ENCODE results near the gene ACO2. TPM values are rescaled to one million over a fixed set of nuclear protein-coding genes. Genes with fewer than 3 reads are reported as not detected.
A peak's percentile ranks its signal among the peaks of the same experiment; 100 is the strongest.

The ACO2 gene
- total RNA-seq, 1 donor from 2014 or later: 69.9 TPM

- H3K9me3 Mint-ChIP-seq: no peaks in the 10 kb centered on the region
- H3K27me3 Mint-ChIP-seq (ENCODE audit: low read depth): no peaks in the 10 kb centered on the region
- H3K4me1 Mint-ChIP-seq: peaks cover 23% of the 10 kb centered on the region
- H3K27ac Mint-ChIP-seq: peak overlapping the region; percentile 99
- H3K36me3 Mint-ChIP-seq: peaks cover 13% of the 10 kb centered on the region
- TF ChIP-seq CTCF (IDR thresholded peaks at IDR 0.05; ENCODE audit: unreplicated experiment): no peak
- peak overlapping the region; percentile 84 for H3K4me3 Mint-ChIP-seq
- no peak for DNase-seq (ENCODE audit: low spot score in 2 of 2, unreplicated experiment in 2 of 2)
These were observed 418 bp downstream of the ACO2 start for GRCh38 chr22:41469218-41469851.

- H3K4me3 Mint-ChIP-seq: peak overlapping the region; percentile 84
- no peaks in the 10 kb centered on the region for H3K9me3 Mint-ChIP-seq
These were observed 2.0 kb downstream of the ACO2 start for GRCh38 chr22:41470886-41471285.

GRCh38 chr22:41471568-41471967, 2.7 kb downstream of the ACO2 start:
- no peak for DNase-seq (ENCODE audit: low spot score in 2 of 2, unreplicated experiment in 2 of 2)

More at GRCh38 chr22:41470886-41471285, 2.0 kb downstream of the ACO2 start:
- no peak for DNase-seq (ENCODE audit: low spot score in 2 of 2, unreplicated experiment in 2 of 2)
- Mint-ChIP-seq H3K4me1 (peaks cover 23% of the 10 kb centered on the region), H3K27ac (peak overlapping the region; percentile 30), H3K36me3 (peaks cover 6% of the 10 kb centered on the region), H3K27me3 (ENCODE audit: low read depth) (no peaks in the 10 kb centered on the region)
- TF ChIP-seq CTCF (IDR thresholded peaks at IDR 0.05; ENCODE audit: unreplicated experiment): no peak

GRCh38 chr22:41474872-41475451, 6.0 kb downstream of the ACO2 start:
- H3K4me3 Mint-ChIP-seq: no peak overlapping the region
- no peaks in the 10 kb centered on the region for H3K27me3 Mint-ChIP-seq (ENCODE audit: low read depth)
- H3K27ac Mint-ChIP-seq: no peak overlapping the region
- peaks cover 8% of the 10 kb centered on the region for H3K4me1 Mint-ChIP-seq
- DNase-seq (ENCODE audit: low spot score in 2 of 2, unreplicated experiment in 2 of 2): no peak
- no peaks in the 10 kb centered on the region for H3K9me3 Mint-ChIP-seq
- H3K36me3 Mint-ChIP-seq: no peaks in the 10 kb centered on the region
- no peak for TF ChIP-seq CTCF (IDR thresholded peaks at IDR 0.05; ENCODE audit: unreplicated experiment)

More at GRCh38 chr22:41471568-41471967, 2.7 kb downstream of the ACO2 start:
- H3K27me3 Mint-ChIP-seq (ENCODE audit: low read depth): no peaks in the 10 kb centered on the region
- H3K4me1 Mint-ChIP-seq: peaks cover 23% of the 10 kb centered on the region
- TF ChIP-seq CTCF (IDR thresholded peaks at IDR 0.05; ENCODE audit: unreplicated experiment): no peak
- H3K36me3 Mint-ChIP-seq: peaks cover 6% of the 10 kb centered on the region
- no peak overlapping the region for H3K4me3 Mint-ChIP-seq
- no peaks in the 10 kb centered on the region for H3K9me3 Mint-ChIP-seq
- H3K27ac Mint-ChIP-seq: no peak overlapping the region

- no peak for TF ChIP-seq CTCF (IDR thresholded peaks at IDR 0.05; ENCODE audit: unreplicated experiment)
- no peaks in the 10 kb centered on the region for H3K4me1 Mint-ChIP-seq
- no peak for DNase-seq (ENCODE audit: low spot score in 2 of 2, unreplicated experiment in 2 of 2)
- H3K9me3 Mint-ChIP-seq: no peaks in the 10 kb centered on the region
- no peaks in the 10 kb centered on the region for H3K36me3 Mint-ChIP-seq
- no peak overlapping the region for H3K4me3 Mint-ChIP-seq
- H3K27me3 Mint-ChIP-seq (ENCODE audit: low read depth): no peaks in the 10 kb centered on the region
- no peak overlapping the region for H3K27ac Mint-ChIP-seq
These were observed 9.6 kb downstream of the ACO2 start for GRCh38 chr22:41478473-41478872.
